ENCODE measurements around the gene CIBAR2. TPM values are rescaled to one million over a fixed set of nuclear protein-coding genes. Genes with fewer than 3 reads are reported as not detected.

CIBAR2 gene
- total RNA-seq, 5 donors from 2014 or later (not counting 1 experiment from before 2014, with no cell fraction given), result not detected

- Histone ChIP-seq H3K4me3 (ENCODE audit: control insufficient read depth in 1 of 2, extremely low read depth in 1 of 2, low read length in 1 of 2) (no peak overlapping the region), H3K27ac (ENCODE audit: low read length) (no peak overlapping the region), H3K4me1 (ENCODE audit: control insufficient read depth in 1 of 2, extremely low read depth in 1 of 2, insufficient read depth in 2 of 2, low read length in 2 of 2) (peaks cover 5 to 9% of the 10 kb centered on the region in 2 experiments), H3K9me3 (no peaks in the 10 kb centered on the region), H3K27me3 (replicated peaks in 1 of 2; ENCODE audit: control insufficient read depth in 2 of 2, extremely low read depth in 1 of 2, insufficient read depth in 2 of 2, low read length in 1 of 2) (no peaks in the 10 kb centered on the region), H3K36me3 (ENCODE audit: control insufficient read depth in 2 of 2, extremely low read depth in 1 of 2, insufficient read depth in 1 of 2, low read length in 1 of 2) (peaks cover 9 to 39% of the 10 kb centered on the region in 2 donors)
- Mint-ChIP-seq H3K27me3 (no peaks in the 10 kb centered on the region), H3K4me1 (peaks cover 10 to 13% (median 13%) of the 10 kb centered on the region in 3 donors), H3K4me3 (no peak overlapping the region), H3K36me3 (peaks cover 21% of the 10 kb centered on the region), H3K9me3 (no peaks in the 10 kb centered on the region), H3K27ac (no peak overlapping the region)
- 86% methylated on average over 20 of the region's 22 CpGs for WGBS (ENCODE audit: insufficient coverage)
- DNase-seq (no peak), ATAC-seq (replicated peaks in 1 of 4) (no peak)
- CTCF ChIA-PET, result no interaction called here
- POLR2A ChIA-PET, result interaction anchor here (0.6 kb wide), 2 partner anchors 11 to 655 kb away, joined by 3 read pairs; no protein-coding TSS in a partner anchor
Observed at GRCh38 chr16:85079785-85080570, 32.3 kb downstream of the CIBAR2 start.

DNA sequence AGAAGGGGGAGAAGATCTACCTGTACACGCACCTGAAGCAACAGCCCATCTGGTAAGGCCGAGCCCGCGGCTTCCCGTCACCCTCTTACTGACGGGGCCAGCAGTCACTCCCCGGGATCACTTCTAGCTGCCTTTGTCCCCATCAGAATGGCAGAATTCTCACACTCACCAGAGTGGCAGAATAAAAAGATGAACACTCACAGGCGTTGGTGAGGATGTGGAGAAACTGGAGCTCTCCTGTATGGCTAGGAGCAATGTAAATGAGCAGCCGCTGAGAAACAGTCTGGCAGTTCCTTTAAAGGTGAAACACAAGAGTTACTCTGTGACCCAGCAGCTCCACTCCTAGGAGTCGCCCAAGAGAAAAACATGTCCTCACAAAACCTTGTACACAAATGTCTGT, 33.3 kb downstream of the CIBAR2 start:
- H3K27me3 Mint-ChIP-seq, result no peaks in the 10 kb centered on the region
- H3K9me3 Mint-ChIP-seq, result no peaks in the 10 kb centered on the region
- H3K27ac ChIP-seq (ENCODE audit: low read length), result no peak overlapping the region
- H3K4me1 Mint-ChIP-seq, result peaks cover 10 to 13% (median 13%) of the 10 kb centered on the region in 3 donors
- H3K36me3 Mint-ChIP-seq, result peaks cover 28% of the 10 kb centered on the region
- CTCF ChIA-PET, result no interaction called here
- H3K4me3 Mint-ChIP-seq, result no peak overlapping the region
- DNase-seq (no peak), ATAC-seq (replicated peaks in 1 of 4) (no peak)
- 100% methylated on average over 1 of the region's 10 CpGs for WGBS (ENCODE audit: insufficient coverage)
- H3K36me3 ChIP-seq (ENCODE audit: control insufficient read depth in 2 of 2, extremely low read depth in 1 of 2, insufficient read depth in 1 of 2, low read length in 1 of 2), result peaks cover 9 to 44% of the 10 kb centered on the region in 2 donors
- no peaks in the 10 kb centered on the region for H3K9me3 ChIP-seq
- no peaks in the 10 kb centered on the region for H3K27me3 ChIP-seq (replicated peaks in 1 of 2; ENCODE audit: control insufficient read depth in 2 of 2, extremely low read depth in 1 of 2, insufficient read depth in 2 of 2, low read length in 1 of 2)
- no peak overlapping the region for H3K27ac Mint-ChIP-seq
- H3K4me1 ChIP-seq (ENCODE audit: control insufficient read depth in 1 of 2, extremely low read depth in 1 of 2, insufficient read depth in 2 of 2, low read length in 2 of 2), result peaks cover 5 to 9% of the 10 kb centered on the region in 2 experiments
- POLR2A ChIA-PET, result no interaction called here
- no peak overlapping the region for H3K4me3 ChIP-seq (ENCODE audit: control insufficient read depth in 1 of 2, extremely low read depth in 1 of 2, low read length in 1 of 2)

DNA sequence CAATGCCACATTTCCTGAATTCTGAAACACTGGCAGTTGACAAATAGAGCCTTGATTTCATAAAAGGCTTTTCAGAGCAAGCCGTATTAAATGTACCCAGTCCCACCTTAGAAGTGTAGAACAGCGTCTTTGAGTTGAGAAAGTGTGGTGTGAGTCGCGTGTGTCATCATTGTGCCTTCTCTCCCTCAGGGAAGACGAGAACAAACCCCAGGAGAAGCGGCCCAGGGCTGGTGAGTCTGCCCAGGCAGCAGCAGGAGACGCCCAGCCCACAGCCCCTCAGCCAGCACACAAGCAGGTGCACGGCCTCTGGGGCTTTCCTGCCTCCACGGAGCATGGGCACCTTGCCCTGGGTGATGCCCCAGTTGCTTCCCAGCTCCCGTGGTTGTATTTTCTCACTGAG, 34.0 kb downstream of the CIBAR2 start:
- H3K27me3 Mint-ChIP-seq, result no peaks in the 10 kb centered on the region
- H3K9me3 Mint-ChIP-seq, result no peaks in the 10 kb centered on the region
- no peak overlapping the region for H3K4me3 Mint-ChIP-seq
- Histone ChIP-seq H3K9me3 (no peaks in the 10 kb centered on the region), H3K4me1 (ENCODE audit: control insufficient read depth in 1 of 2, extremely low read depth in 1 of 2, insufficient read depth in 2 of 2, low read length in 2 of 2) (peaks cover 2 to 4% of the 10 kb centered on the region in 2 experiments), H3K36me3 (ENCODE audit: control insufficient read depth in 2 of 2, extremely low read depth in 1 of 2, insufficient read depth in 1 of 2, low read length in 1 of 2) (peaks cover 9 to 49% of the 10 kb centered on the region in 2 donors), H3K27ac (ENCODE audit: low read length) (no peak overlapping the region), H3K4me3 (ENCODE audit: control insufficient read depth in 1 of 2, extremely low read depth in 1 of 2, low read length in 1 of 2) (no peak overlapping the region), H3K27me3 (replicated peaks in 1 of 2; ENCODE audit: control insufficient read depth in 2 of 2, extremely low read depth in 1 of 2, insufficient read depth in 2 of 2, low read length in 1 of 2) (no peaks in the 10 kb centered on the region)
- no peak for ATAC-seq (replicated peaks in 1 of 4)
- peaks cover 4 to 10% (median 8%) of the 10 kb centered on the region in 3 donors for H3K4me1 Mint-ChIP-seq
- ChIA-PET CTCF (no interaction called here), POLR2A (no interaction called here)
- no peak overlapping the region for H3K27ac Mint-ChIP-seq
- no peak for DNase-seq
- WGBS (ENCODE audit: insufficient coverage), result 66% methylated on average over 6 of the region's 10 CpGs
- H3K36me3 Mint-ChIP-seq, result peaks cover 32% of the 10 kb centered on the region

- 85% methylated on average over 13 of the region's 16 CpGs for WGBS (ENCODE audit: insufficient coverage)
- H3K36me3 Mint-ChIP-seq, result peaks cover 37% of the 10 kb centered on the region
- ATAC-seq (replicated peaks in 1 of 4), result no peak
- CTCF ChIA-PET, result no interaction called here
- POLR2A ChIA-PET, result no interaction called here
- Histone ChIP-seq H3K36me3 (ENCODE audit: control insufficient read depth in 2 of 2, extremely low read depth in 1 of 2, insufficient read depth in 1 of 2, low read length in 1 of 2) (peaks cover 13 to 54% of the 10 kb centered on the region in 2 donors), H3K27ac (ENCODE audit: low read length) (no peak overlapping the region), H3K4me3 (ENCODE audit: control insufficient read depth in 1 of 2, extremely low read depth in 1 of 2, low read length in 1 of 2) (no peak overlapping the region), H3K4me1 (ENCODE audit: control insufficient read depth in 1 of 2, extremely low read depth in 1 of 2, insufficient read depth in 2 of 2, low read length in 2 of 2) (no peaks in the 10 kb centered on the region), H3K9me3 (no peaks in the 10 kb centered on the region), H3K27me3 (replicated peaks in 1 of 2; ENCODE audit: control insufficient read depth in 2 of 2, extremely low read depth in 1 of 2, insufficient read depth in 2 of 2, low read length in 1 of 2) (no peaks in the 10 kb centered on the region)
- H3K9me3 Mint-ChIP-seq, result no peaks in the 10 kb centered on the region
- DNase-seq, result no peak
- no peak overlapping the region for H3K4me3 Mint-ChIP-seq
- no peaks in the 10 kb centered on the region for H3K27me3 Mint-ChIP-seq
- peaks cover 3 to 5% (median 4%) of the 10 kb centered on the region in 3 donors for H3K4me1 Mint-ChIP-seq
- H3K27ac Mint-ChIP-seq, result no peak overlapping the region
Observed at GRCh38 chr16:85077576-85078125, 34.6 kb downstream of the CIBAR2 start.

- no peak overlapping the region for H3K4me3 Mint-ChIP-seq
- peaks cover 11 to 60% of the 10 kb centered on the region in 2 donors for H3K36me3 ChIP-seq (ENCODE audit: control insufficient read depth in 2 of 2, extremely low read depth in 1 of 2, insufficient read depth in 1 of 2, low read length in 1 of 2)
- peak in 1 of 35 experiments; percentile 16 for DNase-seq
- no peak overlapping the region for H3K27ac Mint-ChIP-seq
- H3K4me3 ChIP-seq (ENCODE audit: control insufficient read depth in 1 of 2, extremely low read depth in 1 of 2, low read length in 1 of 2), result no peak overlapping the region
- ChIA-PET CTCF (interaction anchor here in 1 of 2 donors (1.0 kb wide), 1 partner anchor 10 kb away, joined by 3 read pairs; no protein-coding TSS in a partner anchor), POLR2A (no interaction called here)
- no peaks in the 10 kb centered on the region for H3K27me3 ChIP-seq (replicated peaks in 1 of 2; ENCODE audit: control insufficient read depth in 2 of 2, extremely low read depth in 1 of 2, insufficient read depth in 2 of 2, low read length in 1 of 2)
- no peaks in the 10 kb centered on the region for H3K9me3 ChIP-seq
- H3K4me1 ChIP-seq (ENCODE audit: control insufficient read depth in 1 of 2, extremely low read depth in 1 of 2, insufficient read depth in 2 of 2, low read length in 2 of 2), result no peaks in the 10 kb centered on the region
- no peaks in the 10 kb centered on the region for H3K9me3 Mint-ChIP-seq
- no peaks in the 10 kb centered on the region for H3K27me3 Mint-ChIP-seq
- H3K27ac ChIP-seq (ENCODE audit: low read length), result no peak overlapping the region
- H3K4me1 Mint-ChIP-seq, result no peaks in the 10 kb centered on the region
- WGBS (ENCODE audit: insufficient coverage), result 61% methylated on average over 8 of the region's 10 CpGs
- H3K36me3 Mint-ChIP-seq, result peaks cover 37% of the 10 kb centered on the region
- no peak for ATAC-seq (replicated peaks in 1 of 4)
Observed at GRCh38 chr16:85077039-85077438, 35.2 kb downstream of the CIBAR2 start.

GRCh38 chr16:85075236-85075924, 36.9 kb downstream of the CIBAR2 start:
- H3K36me3 ChIP-seq (ENCODE audit: control insufficient read depth in 2 of 2, extremely low read depth in 1 of 2, insufficient read depth in 1 of 2, low read length in 1 of 2), result peaks cover 7 to 67% of the 10 kb centered on the region in 2 donors

More at GRCh38 chr16:85075236-85075924, 36.9 kb downstream of the CIBAR2 start:
- Histone ChIP-seq H3K27ac (ENCODE audit: low read length) (no peak overlapping the region), H3K4me1 (ENCODE audit: control insufficient read depth in 1 of 2, extremely low read depth in 1 of 2, insufficient read depth in 2 of 2, low read length in 2 of 2) (no peaks in the 10 kb centered on the region), H3K27me3 (replicated peaks in 1 of 2; ENCODE audit: control insufficient read depth in 2 of 2, extremely low read depth in 1 of 2, insufficient read depth in 2 of 2, low read length in 1 of 2) (no peaks in the 10 kb centered on the region), H3K4me3 (ENCODE audit: control insufficient read depth in 1 of 2, extremely low read depth in 1 of 2, low read length in 1 of 2) (no peak overlapping the region), H3K9me3 (no peaks in the 10 kb centered on the region)
- Mint-ChIP-seq H3K9me3 (no peaks in the 10 kb centered on the region), H3K36me3 (peaks cover 45% of the 10 kb centered on the region), H3K4me1 (no peaks in the 10 kb centered on the region), H3K27ac (no peak overlapping the region), H3K27me3 (no peaks in the 10 kb centered on the region), H3K4me3 (no peak overlapping the region)
- WGBS (ENCODE audit: insufficient coverage), result 94% methylated on average over 11 of the region's 16 CpGs
- ATAC-seq (replicated peaks in 1 of 4) (no peak), DNase-seq (no peak)
- CTCF ChIA-PET, result no interaction called here
- POLR2A ChIA-PET, result no interaction called here

All from T-cell (primary cell).